GM12878 (cell line): ENCODE measurements around the gene UBE3C. TPM values are rescaled to one million over a fixed set of nuclear protein-coding genes. Genes with fewer than 3 reads are reported as not detected.

ENCODE experiments used
- ATAC-seq: fragments of 200-7000 bp; cut with Tn5 transposase; 3 replicates; pipeline ENCODE4 v1.9.1; 2020; ENCODE audit warnings: mild to moderate bottlenecking, moderate library complexity
- BruUV-seq: library from RNA; stranded (reverse); fragments of 400-500 nt; replicated peaks from 2 replicates; lab custom pipeline; 2021; lab: Mats Ljungman, UMichigan
- CTCF ChIA-PET: fragments of 300-600 bp; sonication (Branson Sonifier 250); formaldehyde crosslinking; extraction: SDS; loops from one replicate; lab custom pipeline; 2021; ENCODE audit warnings: inconsistent platforms; lab: Yijun Ruan, JAX
- POLR2A ChIA-PET: fragments of 350-600 bp; formaldehyde crosslinking; extraction: SDS; loops from one replicate; lab custom pipeline; 2021; ENCODE audit warnings: inconsistent platforms; lab: Charles Lee
- RAD21 ChIA-PET: fragments of 300-600 bp; sonication (Branson Sonifier 250); formaldehyde crosslinking; loops from one replicate; lab custom pipeline; 2023; ENCODE audit warnings: antibody characterized with exemption; ENCODE audit not compliant: unreplicated experiment; lab: Charles Lee
- SMC1A ChIA-PET: fragments of 300-600 bp; sonication (Branson Sonifier 250); formaldehyde crosslinking; loops from one replicate; lab custom pipeline; 2023; ENCODE audit not compliant: unreplicated experiment, uncharacterized antibody; lab: Charles Lee
- DNase-seq: peaks from one replicate; pipeline ENCODE4 v3.0.0-alpha.2; 2011; ENCODE audit warnings: low read depth, low spot score
- FAIRE-seq: peaks from 3 replicates; lab custom pipeline; 2011; peaks lifted over from hg19 to GRCh38; lab: Jason Lieb, UNC
- H2AFZ ChIP-seq: 2 replicates; pipeline ENCODE4 v1.6.0; 2011; ENCODE audit warnings: low read depth, low read length, control low read depth; ENCODE audit not compliant: control insufficient read depth
- H3K27ac ChIP-seq: 2 replicates; pipeline ENCODE4 v1.5.1; 2011; ENCODE audit warnings: control low read depth; ENCODE audit not compliant: control insufficient read depth, insufficient read depth
- H3K27me3 ChIP-seq, 2 experiments: replicated peaks in 1 of 2; 2 replicates each; pipeline versions ENCODE4 v1.6.0 to v1.6.1; 2011; ENCODE audit warnings: low read length in 1 of 2; ENCODE audit not compliant: control insufficient read depth in 2 of 2, insufficient read depth in 2 of 2
- H3K36me3 ChIP-seq, 2 experiments: 2 replicates each; pipeline ENCODE4 v1.5.1; 2011; ENCODE audit warnings: low read length in 1 of 2; ENCODE audit not compliant: control insufficient read depth in 2 of 2, insufficient read depth in 2 of 2
- H3K4me1 ChIP-seq: 2 replicates; pipeline ENCODE4 v1.6.1; 2011; ENCODE audit warnings: mild to moderate bottlenecking, low read length, moderate library complexity, mixed read lengths; ENCODE audit not compliant: control insufficient read depth, insufficient read depth
- H3K4me2 ChIP-seq: 2 replicates; pipeline ENCODE4 v1.6.0; 2011; ENCODE audit warnings: control low read depth; ENCODE audit not compliant: control insufficient read depth, insufficient read depth
- H3K4me3 ChIP-seq: fragments of 200-600 bp; sonication (generic); 2 replicates; pipeline ENCODE4 v1.5.1; 2016
- H3K79me2 ChIP-seq: 2 replicates; pipeline ENCODE4 v1.6.0; 2011; ENCODE audit warnings: low read length; ENCODE audit not compliant: control insufficient read depth, insufficient read depth
- H3K9ac ChIP-seq: 2 replicates; pipeline ENCODE4 v1.8.0; 2011; ENCODE audit warnings: low read length, control low read depth, mixed read lengths; ENCODE audit not compliant: control insufficient read depth, insufficient read depth
- H3K9me3 ChIP-seq: replicated peaks from 3 replicates; pipeline ENCODE4 v1.5.1; 2011; ENCODE audit warnings: mild to moderate bottlenecking, low read length; ENCODE audit not compliant: control insufficient read depth, insufficient read depth
- H4K20me1 ChIP-seq: 2 replicates; pipeline ENCODE4 v1.6.0; 2011; ENCODE audit not compliant: control insufficient read depth, insufficient read depth
- EP300 ChIP-seq, 2 experiments: fragments of 150-350 bp in 1 of 2; IDR thresholded peaks; 2 replicates each; pipeline ENCODE4 v1.6.1; 2011 to 2012; ENCODE audit warnings: low read depth in 2 of 2, low read length in 2 of 2, borderline replicate concordance in 1 of 2, improper control_type of control experiment in 1 of 2, inconsistent platforms in 1 of 2; ENCODE audit not compliant: control insufficient read depth in 1 of 2
- PAX5 ChIP-seq: IDR thresholded peaks from 2 replicates; pipeline ENCODE4 v1.6.1; 2011; ENCODE audit warnings: low read depth, low read length, borderline replicate concordance
- SUZ12 ChIP-seq: fragments of 200-600 bp; sonication (generic); IDR thresholded peaks from one replicate; pipeline ENCODE4 v1.6.1; 2018; ENCODE audit warnings: antibody characterized with exemption, mild to moderate bottlenecking; ENCODE audit not compliant: unreplicated experiment
- TCF3 ChIP-seq: IDR thresholded peaks from 2 replicates; pipeline ENCODE4 v1.6.1; 2012; ENCODE audit warnings: low read depth, mild to moderate bottlenecking, low read length, borderline replicate concordance; ENCODE audit not compliant: insufficient read depth
- WGBS: methylation state at CpG from one replicate; pipeline ENCODE4 v1.1.6; 2016; ENCODE audit warnings: low lambda C conversion rate; ENCODE audit not compliant: insufficient replicate concordance, insufficient coverage; ENCODE audit errors: missing lambda C conversion rate; 5-methylcytosine and 5-hydroxymethylcytosine counted together
- in situ Hi-C: fragments of 300-500 bp; cut with MboI; formaldehyde crosslinking; loops from 9 replicates; pipeline ENCODE4 v1.14.3; 2018; ENCODE audit warnings: mixed read lengths
- intact Hi-C: fragments of 100-400 bp; cut with micrococcal nuclease; formaldehyde crosslinking; loops from one replicate; pipeline ENCODE4 v1.14.2; 2022; ENCODE audit not compliant: unreplicated experiment
- polyA plus RNA-seq, 11 experiments: library from polyadenylated mRNA; depleted of rRNA in 4 of 11; unstranded in 6 of 11; stranded (reverse) in 5 of 11; fragments of >200 nt; fragmentation: Nextera tagmentation in 4 of 11; fragmentation: Illumina TruSeq in 1 of 11; extraction: Ambion mirVana in 4 of 11; extraction: Trizol in 1 of 11; gene quantifications; 1 replicate in 1 of 11; 2 replicates in 10 of 11; pipeline versions ENCODE4 v1.2.1 to v1.2.3, GENCODE V29; 2011 to 2016; ENCODE audit warnings: inconsistent platforms in 2 of 11, missing spikeins in 2 of 11, low read depth in 1 of 11
- total RNA-seq, 4 experiments: library from RNA; depleted of rRNA in 3 of 4; stranded (reverse); fragments of >200 nt in 3 of 4; fragmentation: Illumina TruSeq in 1 of 4; extraction: Trizol in 1 of 4; gene quantifications; 2 replicates each; pipeline versions ENCODE4 v1.2.1 to v1.2.3, GENCODE V29; 2013 to 2021
- TF ChIP-seq, protein P1 (sequence below): fragments of 150-350 bp; IDR thresholded peaks from 2 replicates; pipeline ENCODE4 v1.6.1; 2014; ENCODE audit warnings: mild to moderate bottlenecking, low read depth, low read length

UBE3C gene
- total and polyA plus RNA-seq, 10 of the 15 experiments (the other 5 are each of a cell fraction or from before 2014, with no cell fraction given) = 7.9 to 65.9 (median 45.2) TPM

DNA sequence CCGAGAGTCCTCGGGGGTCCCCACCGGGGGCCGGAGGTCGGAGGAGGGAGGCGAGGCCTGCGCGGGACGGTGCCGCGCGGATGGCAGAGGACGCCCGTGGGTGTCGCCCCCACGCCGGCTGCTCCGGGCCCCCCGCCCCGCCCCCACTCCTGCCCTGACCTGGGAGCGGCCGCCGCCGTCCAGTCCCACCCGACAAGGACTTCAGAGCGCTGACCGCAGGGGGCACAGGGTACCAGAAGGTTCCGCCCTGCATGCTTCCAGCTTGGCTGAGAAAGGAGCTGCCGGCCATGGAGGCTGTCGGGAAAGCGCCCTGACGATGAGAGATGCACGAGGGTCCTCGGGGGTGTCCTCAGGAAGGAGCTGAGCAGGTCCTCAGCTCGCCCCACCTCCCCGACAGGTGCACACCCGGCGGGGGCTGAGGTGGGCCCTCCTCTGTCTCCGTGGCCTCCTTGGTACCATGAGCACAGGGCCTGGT is 141.1 kb downstream of the UBE3C start:
- FAIRE-seq (no peak), ATAC-seq (no peak), DNase-seq (no peak)
- intact Hi-C loops (no loop called here), in situ Hi-C loops (no loop called here)
- no peaks in the 10 kb centered on the region for H3K9me3 ChIP-seq
- no peak overlapping the region for H3K27ac ChIP-seq
- ChIA-PET CTCF (no interaction called here), POLR2A (no interaction called here), SMC1A (no interaction called here), RAD21 (no interaction called here)
- no peaks in the 10 kb centered on the region for H3K79me2 ChIP-seq
- H4K20me1 ChIP-seq = no peaks in the 10 kb centered on the region
- no TSS peak for BruUV-seq
- no peak overlapping the region; the same call in 1 of the 2 replicates for H3K9ac ChIP-seq
- H2AFZ ChIP-seq = no peak overlapping the region
- no peak for TF ChIP-seq EP300 (IDR thresholded peaks at IDR 0.05; ENCODE audit: borderline replicate concordance in 1 of 2, control insufficient read depth in 1 of 2, low read depth in 2 of 2, low read length in 2 of 2)
- no peak for TF ChIP-seq SUZ12
- TF ChIP-seq PAX5 = no peak
- no peak for TF ChIP-seq TCF3
- TF ChIP-seq, protein P1, sequence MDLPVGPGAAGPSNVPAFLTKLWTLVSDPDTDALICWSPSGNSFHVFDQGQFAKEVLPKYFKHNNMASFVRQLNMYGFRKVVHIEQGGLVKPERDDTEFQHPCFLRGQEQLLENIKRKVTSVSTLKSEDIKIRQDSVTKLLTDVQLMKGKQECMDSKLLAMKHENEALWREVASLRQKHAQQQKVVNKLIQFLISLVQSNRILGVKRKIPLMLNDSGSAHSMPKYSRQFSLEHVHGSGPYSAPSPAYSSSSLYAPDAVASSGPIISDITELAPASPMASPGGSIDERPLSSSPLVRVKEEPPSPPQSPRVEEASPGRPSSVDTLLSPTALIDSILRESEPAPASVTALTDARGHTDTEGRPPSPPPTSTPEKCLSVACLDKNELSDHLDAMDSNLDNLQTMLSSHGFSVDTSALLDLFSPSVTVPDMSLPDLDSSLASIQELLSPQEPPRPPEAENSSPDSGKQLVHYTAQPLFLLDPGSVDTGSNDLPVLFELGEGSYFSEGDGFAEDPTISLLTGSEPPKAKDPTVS = no peak
- no peaks in the 10 kb centered on the region for H3K4me1 ChIP-seq
- peak overlapping the region; percentile 9; the same call in 1 of the 2 replicates for H3K4me2 ChIP-seq
- H3K36me3 ChIP-seq = no peaks in the 10 kb centered on the region
- no peaks in the 10 kb centered on the region; a peak in 1 of 4 replicates for H3K27me3 ChIP-seq
- 26% methylated on average over 15 of the region's 39 CpGs for WGBS
- no peak overlapping the region for H3K4me3 ChIP-seq
